Activated T-cell treated with anti-CD3 and anti-CD28 coated beads, Interleukin-2, amount 50 U/mL, for 72 hours (primary cell): Measurements from ENCODE around the gene NSUN4. TPM values are rescaled to one million over a fixed set of nuclear protein-coding genes. Genes with fewer than 3 reads are reported as not detected.

Experiments used
- ATAC-seq, 2 donors: fragments of 150-1000 bp; cut with Tn5 transposase; replicated peaks in 1 of 2; 2 replicates each; pipeline ENCODE4 v1.10.0; 2021; ENCODE audit warnings: moderate library complexity in 2 of 2, mild to moderate bottlenecking in 1 of 2
- DNase-seq, 2 donors: peaks; one replicate each; pipeline ENCODE4 v3.0.0; 2021 to 2022; ENCODE audit warnings: mixed read lengths in 1 of 2
- H3K27ac Mint-ChIP-seq: one replicate; pipeline ENCODE4 v1.8.0; 2022; ENCODE audit warnings: mild to moderate bottlenecking, moderate library complexity, mixed read lengths
- H3K27me3 Mint-ChIP-seq: one replicate; pipeline ENCODE4 v1.8.0; 2022; ENCODE audit warnings: low read depth, mixed read lengths
- H3K36me3 Mint-ChIP-seq, 2 donors: one replicate each; pipeline ENCODE4 v1.8.0; 2022; ENCODE audit warnings: mixed read lengths in 2 of 2, mild to moderate bottlenecking in 1 of 2; ENCODE audit not compliant: insufficient read depth in 2 of 2
- H3K4me1 Mint-ChIP-seq: one replicate; pipeline ENCODE4 v1.8.0; 2022; ENCODE audit warnings: low read depth, mixed read lengths
- H3K4me3 Mint-ChIP-seq, 2 donors: one replicate each; pipeline ENCODE4 v1.8.0; 2022; ENCODE audit warnings: mild to moderate bottlenecking in 2 of 2, mixed read lengths in 2 of 2, moderate library complexity in 2 of 2
- H3K9me3 Mint-ChIP-seq, 2 donors: one replicate each; pipeline ENCODE4 v1.8.0; 2022; ENCODE audit warnings: mixed read lengths in 2 of 2
- total RNA-seq, 2 donors: library from RNA; stranded (reverse); gene quantifications; one replicate each; pipeline ENCODE4 v1.2.3, GENCODE V29; 2022

Gene NSUN4
- total RNA-seq: 10 to 100 TPM; 42.4 to 42.9 TPM

DNA sequence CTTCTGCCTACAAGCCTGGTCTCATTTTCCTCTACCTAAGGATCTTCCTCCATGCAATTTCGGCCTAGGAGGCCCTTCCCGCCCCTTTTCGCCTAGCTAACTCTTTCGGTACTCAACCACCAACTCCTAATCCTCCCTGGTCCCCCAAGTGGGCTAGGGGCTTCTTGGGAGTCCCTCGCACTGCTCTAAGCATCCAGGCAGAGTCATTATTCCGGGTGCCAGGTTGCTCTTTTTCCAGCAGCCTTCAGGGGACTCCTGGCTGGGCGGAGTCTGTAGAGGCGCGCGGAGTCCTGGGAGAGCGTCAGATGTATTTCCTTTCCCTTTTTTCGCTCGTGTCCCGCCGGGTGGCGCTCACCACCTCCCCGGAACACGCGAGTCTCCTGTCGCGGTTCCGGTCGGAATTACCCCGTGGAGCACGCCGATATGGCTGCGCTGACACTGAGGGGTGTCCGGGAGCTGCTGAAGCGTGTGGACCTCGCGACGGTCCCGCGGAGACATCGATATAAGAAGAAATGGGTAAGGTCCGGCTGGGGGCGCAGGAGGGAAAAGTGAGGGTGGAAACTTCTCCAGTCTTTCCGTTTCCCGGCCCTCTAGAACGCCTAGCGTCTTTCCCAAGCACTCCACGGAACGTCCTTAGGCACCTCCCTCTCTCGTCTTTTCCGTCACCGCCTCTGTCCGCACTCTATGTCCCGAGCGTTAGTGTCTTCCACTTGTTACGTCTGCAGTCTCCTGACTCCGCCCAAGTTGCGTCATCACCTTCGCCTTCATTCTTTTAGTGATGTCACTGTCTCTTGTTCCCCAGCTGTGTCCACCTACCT is at the start of gene NSUN4:
TSS of gene NSUN4 (plus strand) at position 404 of the 818 bp plus-strand sequence. CDS start at position 424, 20 bp downstream.
- H3K9me3 Mint-ChIP-seq: no peaks in the 10 kb centered on the region
- peak within 1 kb of the TSS; percentile 90 to 100 for H3K4me3 Mint-ChIP-seq
- H3K36me3 Mint-ChIP-seq: peaks cover 12 to 22% of the 10 kb centered on the region in 2 donors
- H3K27ac Mint-ChIP-seq: peak within 1 kb of the TSS; percentile 97
- ATAC-seq: peak; percentile 95
- DNase-seq: peak; percentile 88 to 89
- no peaks in the 10 kb centered on the region for H3K27me3 Mint-ChIP-seq
- peaks cover 59% of the 10 kb centered on the region for H3K4me1 Mint-ChIP-seq

DNA sequence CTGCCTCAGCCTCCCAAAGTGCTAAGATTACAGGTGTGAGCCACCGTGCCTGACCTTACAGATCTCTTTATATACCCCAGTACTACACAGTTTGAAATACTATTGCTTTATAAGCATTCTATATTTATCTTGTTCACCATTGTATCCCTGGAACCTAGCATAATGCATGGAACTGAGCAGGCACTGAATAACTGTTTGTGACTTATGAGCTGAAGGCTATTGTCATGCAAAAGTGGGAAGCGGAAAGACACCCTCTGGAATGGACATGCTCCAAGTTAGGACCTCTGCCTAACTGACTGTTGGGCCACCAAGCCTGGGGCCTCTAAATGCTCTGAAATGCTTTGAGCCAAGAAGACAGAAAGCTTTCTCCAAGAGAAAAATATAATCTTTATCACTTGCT is 45.3 kb upstream of the NSUN4 start:
- ATAC-seq (no peak), DNase-seq (no peak)
- H3K9me3 Mint-ChIP-seq: no peaks in the 10 kb centered on the region
- H3K4me3 Mint-ChIP-seq: no peak overlapping the region
- H3K27ac Mint-ChIP-seq: no peak overlapping the region
- H3K27me3 Mint-ChIP-seq: no peaks in the 10 kb centered on the region
- peaks cover 0 to 18% of the 10 kb centered on the region in 2 donors for H3K36me3 Mint-ChIP-seq
- H3K4me1 Mint-ChIP-seq: peaks cover 2% of the 10 kb centered on the region

DNA sequence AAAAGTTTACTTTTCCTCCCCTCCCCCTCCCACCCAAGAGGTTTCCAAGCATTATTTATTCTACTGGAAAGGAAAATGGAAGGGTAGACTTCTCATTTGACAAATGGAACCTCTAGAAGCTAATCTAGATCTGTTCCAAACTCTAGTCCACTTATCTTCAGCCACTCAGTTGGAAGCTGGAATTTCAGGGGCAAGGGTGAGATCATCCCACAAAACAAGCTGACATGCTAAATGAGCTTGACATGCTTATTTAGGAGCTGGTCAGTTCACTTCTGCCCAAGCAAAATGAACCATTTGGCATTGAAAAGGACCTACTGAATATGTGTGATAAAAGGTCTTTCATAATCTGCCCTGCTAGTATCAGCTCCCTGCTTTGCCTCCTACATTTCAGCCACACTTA is 42.2 kb upstream of the NSUN4 start:
- Mint-ChIP-seq H3K9me3 (no peaks in the 10 kb centered on the region), H3K4me1 (peaks cover 16% of the 10 kb centered on the region), H3K36me3 (peaks cover 2 to 18% of the 10 kb centered on the region in 2 donors), H3K27me3 (no peaks in the 10 kb centered on the region), H3K4me3 (no peak overlapping the region), H3K27ac (no peak overlapping the region)
- ATAC-seq (no peak), DNase-seq (no peak)

DNA sequence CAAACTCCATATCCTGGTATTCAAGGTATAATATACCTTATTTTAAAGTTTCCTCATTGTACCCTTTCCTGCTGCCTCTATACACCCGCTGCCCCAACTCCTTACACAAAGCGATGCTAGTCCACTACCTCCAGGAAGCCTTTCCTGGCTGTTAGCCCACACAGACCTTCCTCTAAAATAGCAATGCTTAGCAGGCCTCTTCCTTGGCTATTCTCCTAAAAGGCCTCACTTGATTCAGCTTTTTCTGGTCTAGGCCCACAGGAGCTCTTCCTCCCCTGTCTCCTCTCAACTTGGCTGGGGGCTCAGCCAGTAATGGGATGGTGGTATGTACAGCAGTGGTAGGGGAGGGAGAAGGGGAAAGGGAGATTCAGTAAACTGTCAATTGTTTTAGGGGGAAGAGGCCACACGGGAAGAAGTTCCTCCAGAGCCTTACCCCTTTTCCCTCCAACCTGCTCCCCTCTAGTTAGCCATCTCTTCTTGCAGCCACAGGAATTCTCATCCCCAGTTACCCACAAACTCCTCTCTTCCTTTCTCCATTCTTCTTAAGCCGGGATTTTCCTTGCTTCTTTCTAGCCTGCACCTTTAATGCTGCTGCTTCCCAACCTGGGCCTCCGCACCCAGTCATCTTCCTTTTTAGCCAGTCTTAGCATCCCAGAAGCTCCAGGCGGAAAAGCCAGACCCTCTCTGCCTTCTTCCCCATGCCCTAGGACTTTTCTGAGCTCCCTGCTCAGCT is 39.8 kb upstream of the NSUN4 start:
- H3K27ac Mint-ChIP-seq: peak overlapping the region; percentile 99
- no peaks in the 10 kb centered on the region for H3K9me3 Mint-ChIP-seq
- DNase-seq (no peak), ATAC-seq (no peak)
- H3K36me3 Mint-ChIP-seq: peaks cover 5 to 22% of the 10 kb centered on the region in 2 donors
- H3K4me3 Mint-ChIP-seq: peak overlapping the region; percentile 90 to 92
- peaks cover 36% of the 10 kb centered on the region for H3K4me1 Mint-ChIP-seq
- H3K27me3 Mint-ChIP-seq: no peaks in the 10 kb centered on the region

DNA sequence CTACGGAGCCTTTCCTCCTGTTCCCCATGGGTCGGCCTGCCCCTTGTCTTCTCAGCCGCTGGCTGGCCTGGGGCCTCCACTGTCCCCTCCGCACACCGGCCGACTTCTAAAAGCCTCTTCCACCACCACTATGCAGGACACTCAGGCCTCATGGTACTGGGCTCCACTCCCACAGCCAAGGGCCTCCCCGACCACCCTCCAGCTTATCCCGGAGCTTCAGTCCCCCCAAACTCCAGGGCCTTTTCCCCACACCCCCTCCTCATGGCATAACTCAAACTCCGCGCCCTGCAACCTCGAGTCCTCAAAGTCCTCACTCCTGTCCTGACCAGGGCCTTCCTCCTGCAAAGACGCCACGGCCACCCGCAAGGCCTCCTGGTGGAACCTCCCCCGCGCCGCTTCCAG is 39.2 kb upstream of the NSUN4 start:
- Mint-ChIP-seq H3K27me3 (no peaks in the 10 kb centered on the region), H3K27ac (peak overlapping the region; percentile 99), H3K36me3 (peaks cover 5 to 20% of the 10 kb centered on the region in 2 donors), H3K4me3 (peak overlapping the region; percentile 90 to 92), H3K9me3 (no peaks in the 10 kb centered on the region), H3K4me1 (peaks cover 42% of the 10 kb centered on the region)
- no peak for DNase-seq
- ATAC-seq: no peak

DNA sequence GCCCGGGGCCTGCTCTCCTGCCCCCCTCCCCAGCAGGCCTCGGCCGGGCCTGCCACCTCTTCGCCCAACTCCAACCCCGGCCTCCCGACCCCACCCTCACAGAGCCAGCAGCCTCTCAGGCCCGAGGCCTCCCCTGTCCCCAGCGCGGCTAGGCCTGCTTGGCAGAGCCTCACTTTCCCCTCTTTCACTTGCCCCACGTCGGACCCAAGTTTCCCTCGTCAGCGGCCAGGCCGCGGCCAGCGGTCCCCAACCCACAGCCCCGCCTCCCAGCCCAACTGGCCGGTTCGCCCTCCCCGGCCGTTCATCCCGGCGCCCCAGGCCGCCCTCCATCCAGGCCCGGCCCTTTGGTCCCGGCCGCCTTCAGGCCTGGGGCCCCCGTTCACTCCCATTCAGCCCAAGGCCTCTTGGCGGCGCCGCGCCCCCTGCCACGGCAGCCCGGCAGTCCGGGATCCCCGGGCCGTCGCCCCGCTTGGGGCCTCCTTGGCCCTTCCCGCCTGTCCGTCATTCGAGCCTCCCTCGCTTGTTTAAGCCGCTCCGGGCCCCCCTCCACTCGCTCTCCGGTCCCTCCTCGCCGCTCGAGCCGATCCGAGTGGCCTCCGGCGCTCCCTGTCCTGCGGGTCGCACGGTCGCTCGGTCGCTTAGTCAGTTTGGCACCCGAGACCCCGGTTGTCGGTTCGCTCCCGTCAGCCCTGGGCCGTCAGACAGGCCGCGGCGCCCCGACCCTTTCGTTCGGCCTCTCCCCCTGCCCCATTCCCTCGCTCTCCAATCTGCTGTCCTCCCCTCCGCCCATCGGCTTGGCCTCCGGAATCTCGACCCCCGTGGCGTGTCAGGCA is 38.6 kb upstream of the NSUN4 start:
- Mint-ChIP-seq H3K27ac (peak overlapping the region; percentile 99), H3K36me3 (peaks cover 5 to 19% of the 10 kb centered on the region in 2 donors), H3K4me3 (peak overlapping the region; percentile 90 to 92), H3K27me3 (no peaks in the 10 kb centered on the region), H3K9me3 (no peaks in the 10 kb centered on the region), H3K4me1 (peaks cover 48% of the 10 kb centered on the region)
- peak; percentile 29 to 37 for ATAC-seq
- DNase-seq: peak; percentile 69 to 73

DNA sequence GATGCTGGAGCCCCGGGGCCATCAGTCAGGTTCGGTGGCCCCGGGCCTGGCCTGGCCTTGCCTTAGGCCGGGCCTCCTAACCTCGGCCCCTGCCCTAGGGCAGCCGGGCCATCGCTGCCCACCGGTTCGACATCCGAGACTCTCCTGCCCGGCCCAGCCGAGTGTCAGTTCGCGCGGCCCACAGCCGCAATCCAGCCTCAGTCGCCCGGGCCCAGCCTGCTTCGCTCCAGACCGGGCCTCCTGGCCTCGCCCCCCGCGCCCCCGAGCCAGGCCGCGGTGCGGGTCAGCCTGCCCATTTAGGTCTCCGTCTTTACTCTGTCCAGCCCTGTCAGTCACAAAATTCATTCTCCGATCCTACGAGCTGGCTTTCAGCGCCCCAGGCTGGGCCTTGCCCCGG is 38.0 kb upstream of the NSUN4 start:
- peak; percentile 35 to 48 for DNase-seq
- H3K4me1 Mint-ChIP-seq: peaks cover 54% of the 10 kb centered on the region
- ATAC-seq: peak; percentile 4 to 12

DNA sequence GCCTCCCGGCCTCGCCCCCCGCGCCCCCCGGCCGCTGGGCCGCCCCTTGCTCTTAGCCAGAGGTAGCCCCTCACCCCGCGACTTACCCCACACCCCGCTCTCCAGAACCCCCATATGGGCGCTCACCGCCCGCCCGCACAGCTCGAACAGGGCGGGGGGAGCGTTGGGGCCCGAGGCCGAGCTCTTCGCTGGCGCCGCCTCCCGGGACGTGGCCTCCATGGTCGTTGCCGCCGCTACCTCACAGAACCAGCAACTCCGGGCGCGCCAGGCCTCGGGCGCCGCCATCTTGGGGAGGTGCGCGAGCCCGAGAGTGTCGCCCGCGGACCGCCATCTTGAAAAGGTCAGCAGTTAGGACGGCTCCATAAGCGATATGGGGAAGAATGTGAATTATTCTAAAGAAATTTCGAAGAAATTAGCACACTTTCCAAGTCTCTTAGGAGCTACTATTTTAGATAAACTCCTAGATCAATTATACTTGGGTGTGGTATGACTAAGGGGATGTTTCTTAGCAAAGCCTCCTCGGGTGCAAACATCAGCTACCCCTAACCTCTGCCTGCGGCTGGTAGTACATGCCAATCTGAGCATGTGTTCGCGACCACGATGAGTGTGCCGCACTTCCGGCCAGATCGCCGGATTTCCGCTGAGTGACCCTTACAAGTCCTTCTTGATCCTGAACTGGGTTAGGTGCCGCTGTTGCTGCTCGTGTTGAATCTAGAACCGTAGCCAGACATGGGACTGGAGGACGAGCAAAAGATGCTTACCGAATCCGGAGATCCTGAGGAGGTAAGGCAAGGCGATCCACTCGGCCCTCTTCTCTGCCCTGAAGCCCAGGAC is 37.4 kb upstream of the NSUN4 start, which contains the start of the genes LRRC41 and UQCRH:
TSS of gene LRRC41 (minus strand) at position 579 of the 834 bp plus-strand sequence. CDS start at position 285, 294 bp downstream.
TSS of gene UQCRH (plus strand) at position 661 of the 834 bp plus-strand sequence. CDS start at position 730, 69 bp downstream.
- Mint-ChIP-seq H3K4me3 (peak within 1 kb of the TSS; percentile 90 to 92), H3K4me1 (peaks cover 60% of the 10 kb centered on the region), H3K27me3 (no peaks in the 10 kb centered on the region), H3K36me3 (peaks cover 5 to 16% of the 10 kb centered on the region in 2 donors), H3K27ac (peak within 1 kb of the TSS; percentile 99), H3K9me3 (no peaks in the 10 kb centered on the region)
- DNase-seq (peak; percentile 95), ATAC-seq (peak; percentile 87 to 88)

More for the DNA sequence above, 38.0 kb upstream of the NSUN4 start:
- no peaks in the 10 kb centered on the region for H3K27me3 Mint-ChIP-seq
- H3K4me3 Mint-ChIP-seq: peak overlapping the region; percentile 90 to 92
- peaks cover 5 to 16% of the 10 kb centered on the region in 2 donors for H3K36me3 Mint-ChIP-seq
- H3K9me3 Mint-ChIP-seq: no peaks in the 10 kb centered on the region
- peak overlapping the region; percentile 99 for H3K27ac Mint-ChIP-seq

DNA sequence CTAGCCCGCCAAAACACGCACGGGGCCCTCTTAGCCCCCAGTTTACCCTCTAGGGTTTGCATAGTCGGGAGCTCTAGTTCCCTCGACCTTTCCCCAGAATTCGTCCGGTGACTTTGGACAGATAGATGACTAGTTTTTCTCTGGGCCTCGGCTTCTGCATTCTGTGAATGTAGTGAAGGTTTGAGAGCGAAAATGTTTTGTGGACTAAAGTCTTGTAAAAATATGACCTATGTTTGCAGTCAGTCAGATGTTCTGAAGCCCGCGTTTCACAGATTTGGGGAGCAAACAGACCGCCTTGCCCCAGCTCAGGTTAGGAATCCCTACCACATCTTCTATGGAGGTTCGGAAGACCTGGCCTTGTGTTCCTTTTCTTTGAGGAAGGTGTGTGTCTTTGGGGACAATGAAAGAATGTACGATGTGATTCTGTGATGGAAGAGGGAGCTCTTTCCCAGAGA is 36.7 kb upstream of the NSUN4 start:
- DNase-seq: no peak
- peaks cover 64% of the 10 kb centered on the region for H3K4me1 Mint-ChIP-seq
- H3K9me3 Mint-ChIP-seq: no peaks in the 10 kb centered on the region
- no peaks in the 10 kb centered on the region for H3K27me3 Mint-ChIP-seq
- H3K36me3 Mint-ChIP-seq: peaks cover 5 to 19% of the 10 kb centered on the region in 2 donors
- no peak for ATAC-seq
- H3K27ac Mint-ChIP-seq: peak overlapping the region; percentile 99
- H3K4me3 Mint-ChIP-seq: peak overlapping the region; percentile 90 to 92

DNA sequence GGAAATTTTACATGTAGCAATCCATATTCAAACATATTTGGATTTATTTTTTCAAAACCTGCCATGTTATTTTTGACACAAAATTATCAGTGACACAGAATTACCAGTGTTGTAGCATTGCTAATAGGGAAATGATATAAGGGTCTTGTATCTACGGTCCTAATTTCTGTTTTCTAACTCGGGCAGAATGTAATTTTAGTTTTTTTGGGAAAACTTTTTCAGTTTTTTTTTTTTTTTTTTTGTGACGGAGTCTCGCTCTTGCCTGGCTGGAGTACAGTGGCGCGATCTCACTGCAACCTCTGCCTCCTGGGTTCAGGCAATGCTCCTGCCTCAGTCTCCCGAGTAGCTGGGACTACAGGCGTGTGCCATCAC is 34.5 kb upstream of the NSUN4 start:
- DNase-seq (no peak), ATAC-seq (no peak)
- peaks cover 8 to 26% of the 10 kb centered on the region in 2 donors for H3K36me3 Mint-ChIP-seq
- H3K9me3 Mint-ChIP-seq: no peaks in the 10 kb centered on the region
- peak overlapping the region; percentile 29 to 53 for H3K4me3 Mint-ChIP-seq
- H3K27ac Mint-ChIP-seq: no peak overlapping the region
- no peaks in the 10 kb centered on the region for H3K27me3 Mint-ChIP-seq
- peaks cover 57% of the 10 kb centered on the region for H3K4me1 Mint-ChIP-seq

DNA sequence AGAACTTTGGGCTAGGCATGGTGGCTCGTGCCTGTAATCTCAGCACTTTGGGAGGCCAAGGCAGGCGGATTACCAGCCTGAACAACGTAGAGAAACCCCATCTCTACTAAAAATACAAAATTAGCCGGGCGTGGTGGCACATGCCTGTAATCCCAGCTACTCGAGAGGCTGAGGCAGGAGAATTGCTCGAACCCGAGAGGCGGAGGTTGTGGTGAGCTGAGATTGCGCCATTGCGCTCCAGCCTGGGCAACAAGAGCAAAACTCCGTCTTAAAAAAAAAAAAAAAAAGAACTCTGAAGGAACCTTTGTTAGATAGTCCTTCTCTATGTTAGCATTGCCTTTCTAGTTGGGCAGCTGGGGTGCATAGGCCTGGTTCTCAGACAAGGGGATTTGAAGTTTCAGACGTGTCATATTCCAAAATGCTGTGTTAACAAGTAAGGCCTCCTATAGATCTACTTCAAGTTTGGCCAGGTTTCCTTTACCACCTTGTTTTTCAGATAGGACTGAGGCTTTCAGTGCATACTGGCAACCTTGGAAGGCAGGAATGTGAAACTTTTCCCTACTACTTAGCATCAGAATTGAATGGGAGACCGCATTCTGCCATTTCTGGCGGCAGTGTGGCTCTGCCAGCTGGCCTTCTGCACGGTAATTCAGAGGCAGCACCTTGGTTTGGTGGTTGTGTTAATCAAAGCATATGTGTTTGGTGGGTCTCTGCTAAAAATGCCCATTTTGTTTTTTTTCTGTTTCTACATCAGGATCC is 31.0 kb upstream of the NSUN4 start:
- Mint-ChIP-seq H3K9me3 (no peaks in the 10 kb centered on the region), H3K27me3 (no peaks in the 10 kb centered on the region), H3K4me3 (no peak overlapping the region), H3K4me1 (peaks cover 44% of the 10 kb centered on the region), H3K27ac (no peak overlapping the region), H3K36me3 (peaks cover 4 to 39% of the 10 kb centered on the region in 2 donors)
- ATAC-seq: no peak
- DNase-seq: no peak
